Transverse colon (tissue), 4 donors: Measurements from ENCODE around the gene CNTNAP2.

ENCODE experiments used
- POLR2A ChIP-seq: fragments of 450-650 bp; IDR thresholded peaks from one replicate; pipeline ENCODE4 v1.6.1; 2016; ENCODE audit warnings: antibody characterized with exemption, mild to moderate bottlenecking, moderate library complexity
- POLR2AphosphoS5 ChIP-seq, 3 donors: sonication (generic); formaldehyde crosslinking; IDR thresholded peaks; one replicate each; pipeline ENCODE4 v1.6.1; 2016; ENCODE audit warnings: antibody characterized with exemption in 3 of 3
- TF ChIP-seq, protein P1 (sequence below), 5 experiments: fragments of 200-600 bp in 3 of 5; fragments of 450-650 bp in 2 of 5; sonication (generic) in 3 of 5; IDR thresholded peaks; 1 replicate in 2 of 5; 2 replicates in 3 of 5; pipeline ENCODE4 v1.5.1; 2016 to 2017; ENCODE audit warnings: antibody characterized with exemption in 5 of 5, inconsistent platforms in 3 of 5, mild to moderate bottlenecking in 2 of 5, moderate library complexity in 1 of 5

DNA sequence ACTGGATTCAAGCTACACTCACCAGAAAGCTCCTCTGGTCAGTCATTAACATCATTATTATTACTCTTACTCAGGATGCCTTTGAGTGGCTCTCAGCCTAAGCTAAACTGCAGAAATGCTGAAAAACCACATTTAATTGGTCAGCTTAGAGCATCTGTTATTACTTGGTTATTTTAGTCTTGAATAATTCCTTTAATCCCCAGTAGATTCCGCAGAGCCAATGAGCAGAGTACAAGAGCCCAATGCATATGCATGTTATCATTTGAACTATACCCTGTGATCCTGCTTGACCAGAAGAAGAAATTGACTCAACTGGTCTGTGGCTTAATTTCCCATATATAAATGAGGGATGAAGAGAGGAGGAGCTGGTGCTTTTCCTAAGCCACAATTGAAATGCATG lies 2056.3 kb downstream of the CNTNAP2 start:
- no peak for TF ChIP-seq POLR2A
- TF ChIP-seq, protein P1, sequence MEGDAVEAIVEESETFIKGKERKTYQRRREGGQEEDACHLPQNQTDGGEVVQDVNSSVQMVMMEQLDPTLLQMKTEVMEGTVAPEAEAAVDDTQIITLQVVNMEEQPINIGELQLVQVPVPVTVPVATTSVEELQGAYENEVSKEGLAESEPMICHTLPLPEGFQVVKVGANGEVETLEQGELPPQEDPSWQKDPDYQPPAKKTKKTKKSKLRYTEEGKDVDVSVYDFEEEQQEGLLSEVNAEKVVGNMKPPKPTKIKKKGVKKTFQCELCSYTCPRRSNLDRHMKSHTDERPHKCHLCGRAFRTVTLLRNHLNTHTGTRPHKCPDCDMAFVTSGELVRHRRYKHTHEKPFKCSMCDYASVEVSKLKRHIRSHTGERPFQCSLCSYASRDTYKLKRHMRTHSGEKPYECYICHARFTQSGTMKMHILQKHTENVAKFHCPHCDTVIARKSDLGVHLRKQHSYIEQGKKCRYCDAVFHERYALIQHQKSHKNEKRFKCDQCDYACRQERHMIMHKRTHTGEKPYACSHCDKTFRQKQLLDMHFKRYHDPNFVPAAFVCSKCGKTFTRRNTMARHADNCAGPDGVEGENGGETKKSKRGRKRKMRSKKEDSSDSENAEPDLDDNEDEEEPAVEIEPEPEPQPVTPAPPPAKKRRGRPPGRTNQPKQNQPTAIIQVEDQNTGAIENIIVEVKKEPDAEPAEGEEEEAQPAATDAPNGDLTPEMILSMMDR (IDR thresholded peaks at IDR 0.05), result no peak
- TF ChIP-seq POLR2AphosphoS5 (IDR thresholded peaks at IDR 0.05), result no peak
